Activated CD4-positive, alpha-beta T cell treated with anti-CD3 and anti-CD28 coated beads, Interleukin-2, amount 50 U/mL, for 48 hours (primary cell): ENCODE measurements around the gene RNFT2.

Experiments
- DNase-seq, 2 experiments: peaks; one replicate each; pipeline ENCODE4 v3.0.0-alpha.2; 2020

The RNFT2 gene

DNA sequence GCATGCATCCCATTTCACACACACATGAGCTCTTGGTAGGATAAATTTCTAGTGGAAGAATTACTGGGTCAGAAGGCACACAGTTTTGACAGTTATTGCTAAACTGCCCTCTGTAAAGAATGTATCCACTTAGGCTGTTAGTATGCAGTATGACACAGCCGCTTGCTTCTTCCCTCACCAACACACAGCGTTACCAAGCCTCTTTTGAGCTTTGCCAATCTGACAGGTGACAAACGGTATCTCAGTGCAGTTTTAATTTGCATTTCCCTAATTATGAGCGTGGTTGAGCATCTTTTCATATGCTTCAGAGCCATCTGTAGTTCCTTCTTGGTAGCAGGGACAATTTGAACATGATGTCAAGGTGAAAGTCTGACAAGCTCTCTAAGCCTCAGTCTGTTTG is 100.2 kb downstream of the RNFT2 start:
- no peak for DNase-seq

DNA sequence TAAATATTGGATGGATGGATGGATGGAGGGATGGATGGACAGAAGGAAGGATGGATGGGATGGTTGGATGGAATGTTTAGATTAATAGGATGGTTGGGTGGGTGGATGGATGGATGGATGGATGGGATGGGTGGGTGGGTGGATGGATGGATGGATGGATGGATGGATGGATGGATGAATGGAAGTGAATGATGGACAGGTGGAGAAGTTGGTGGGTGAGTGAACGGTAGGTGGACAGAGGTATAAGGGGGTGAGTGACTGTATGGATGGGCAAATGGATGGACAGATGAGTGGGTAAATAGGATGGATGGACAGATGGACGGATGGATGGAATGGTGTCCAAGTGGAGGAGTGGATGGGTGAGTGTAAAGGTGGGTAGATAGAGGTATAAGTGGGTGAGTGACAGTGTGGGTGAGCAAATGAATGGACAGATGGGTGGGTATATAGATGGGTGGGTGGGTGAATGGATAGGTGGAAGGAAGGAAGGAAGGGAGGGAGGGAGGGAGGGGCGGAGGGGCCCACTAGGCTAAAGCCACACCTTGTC is 101.2 kb downstream of the RNFT2 start:
- no peak for DNase-seq

DNA sequence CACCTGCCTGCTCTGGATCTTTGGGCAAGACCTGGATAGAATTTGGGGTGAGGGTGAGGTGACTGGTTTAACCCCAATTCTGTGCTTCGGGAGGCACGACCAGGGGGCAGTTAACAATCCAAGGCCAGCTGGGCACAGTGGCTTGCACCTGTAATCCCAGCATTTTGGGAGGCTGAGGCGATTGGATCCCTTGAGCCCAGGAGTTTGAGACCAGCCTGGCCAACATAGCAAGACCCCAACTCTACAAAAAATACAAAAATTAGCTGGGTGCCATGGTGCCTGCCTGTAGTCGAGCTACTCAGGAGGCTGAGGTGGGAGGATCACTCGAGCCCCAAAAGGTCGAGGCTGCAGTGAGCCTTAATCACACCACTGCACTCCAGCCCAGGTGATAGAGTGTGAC is 105.0 kb downstream of the RNFT2 start:
- DNase-seq = no peak

DNA sequence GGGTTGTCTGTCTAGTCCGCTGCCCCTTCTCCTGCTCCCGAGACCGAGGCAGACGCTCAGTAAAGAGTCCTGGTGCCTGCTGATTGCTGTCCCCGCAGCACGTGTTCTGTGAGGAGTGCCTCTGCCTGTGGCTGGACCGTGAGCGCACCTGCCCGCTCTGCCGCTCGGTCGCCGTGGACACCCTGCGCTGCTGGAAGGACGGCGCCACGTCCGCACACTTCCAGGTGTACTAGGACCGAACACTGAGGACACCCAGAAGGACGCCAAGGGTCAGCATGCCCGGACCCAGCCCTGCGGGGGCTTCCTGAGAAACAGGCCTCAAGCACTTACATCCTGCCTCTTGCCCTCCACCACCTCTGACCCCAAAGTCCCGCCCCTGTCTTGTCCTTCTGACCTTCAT is 111.1 kb downstream of the RNFT2 start:
- no peak for DNase-seq

DNA sequence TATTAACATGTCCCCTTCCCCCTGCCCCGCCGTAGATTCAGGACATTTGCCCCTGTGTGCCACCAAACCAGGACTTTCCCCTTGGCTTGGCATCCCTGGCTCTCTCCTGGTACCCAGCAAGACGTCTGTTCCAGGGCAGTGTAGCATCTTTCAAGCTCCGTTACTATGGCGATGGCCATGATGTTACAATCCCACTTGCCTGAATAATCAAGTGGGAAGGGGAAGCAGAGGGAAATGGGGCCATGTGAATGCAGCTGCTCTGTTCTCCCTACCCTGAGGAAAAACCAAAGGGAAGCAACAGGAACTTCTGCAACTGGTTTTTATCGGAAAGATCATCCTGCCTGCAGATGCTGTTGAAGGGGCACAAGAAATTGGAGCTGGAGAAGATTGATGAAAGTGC is 114.2 kb downstream of the RNFT2 start:
- DNase-seq = no peak

DNA sequence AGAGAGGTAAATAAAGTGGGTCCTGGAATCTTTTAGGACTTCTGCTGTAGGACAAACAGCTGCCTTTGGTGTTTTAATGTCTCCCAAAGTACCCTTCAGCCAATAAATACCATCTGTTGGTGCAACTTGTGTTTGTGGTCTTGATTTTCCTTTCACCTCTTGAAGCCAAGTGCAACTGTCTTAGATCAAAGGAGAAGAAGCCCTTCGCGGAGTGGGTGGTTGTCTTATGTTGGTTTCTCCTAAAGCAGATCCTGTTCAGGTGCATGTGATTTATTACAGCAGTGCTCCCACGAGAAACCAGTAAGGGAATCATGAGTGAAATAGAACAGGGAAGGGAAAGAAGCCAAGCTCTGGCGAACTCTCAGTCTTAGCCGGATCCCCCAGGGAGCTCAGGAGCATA is 115.4 kb downstream of the RNFT2 start:
- DNase-seq = no peak

DNA sequence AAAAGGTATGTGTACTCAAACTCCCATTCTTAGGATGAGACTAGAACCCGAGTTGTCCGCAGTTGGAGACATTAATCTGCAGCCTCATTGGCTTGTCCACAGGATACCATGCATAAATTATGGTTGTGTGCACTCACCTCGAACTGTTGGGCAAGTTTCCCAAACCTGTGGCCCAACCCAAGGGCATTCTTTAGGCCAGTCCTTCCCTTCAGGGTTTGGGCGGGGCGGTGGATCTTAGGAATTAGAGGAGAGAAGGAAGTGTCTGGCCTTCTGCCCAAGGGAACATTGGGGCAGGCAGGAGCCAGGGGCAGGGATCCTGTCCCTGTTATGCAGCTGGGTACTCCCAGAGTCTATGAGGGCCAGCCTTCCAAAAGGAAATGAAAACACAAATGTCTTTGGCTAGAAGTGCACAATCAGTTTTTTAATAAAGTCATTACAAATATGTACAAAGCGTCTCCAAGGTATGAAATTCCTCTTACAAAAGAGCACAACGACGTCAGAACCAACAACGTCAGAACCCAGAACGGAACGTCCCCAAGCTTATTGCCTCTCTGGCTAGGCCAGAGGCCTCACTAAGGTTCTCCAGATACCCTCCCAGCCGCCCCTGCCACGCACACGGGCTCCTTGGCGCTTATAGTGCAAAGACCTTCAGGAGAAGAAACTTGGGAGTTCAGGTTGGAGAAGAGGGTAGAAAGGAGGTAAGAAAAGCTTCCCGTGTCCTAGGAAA is 117.8 kb downstream of the RNFT2 start:
- DNase-seq = no peak

DNA sequence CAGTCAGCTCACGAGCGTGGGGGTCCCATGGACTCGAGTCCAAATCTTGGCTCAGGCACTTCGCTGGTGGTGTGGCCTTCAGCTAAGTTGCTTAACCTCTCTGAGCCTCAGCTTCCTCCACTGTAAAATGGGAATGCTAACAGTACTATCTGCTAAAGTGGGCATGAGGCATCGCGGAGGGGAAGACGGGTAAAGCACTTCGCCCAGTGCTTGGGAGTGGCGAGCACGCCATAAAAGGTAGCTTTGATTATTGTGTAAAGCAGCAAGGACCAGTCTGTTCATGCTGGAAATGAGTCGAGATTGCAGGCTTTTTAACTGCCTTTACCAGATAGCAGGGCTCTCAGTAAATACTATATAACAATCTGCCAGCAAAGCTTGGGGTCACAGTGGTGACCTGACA is 118.6 kb downstream of the RNFT2 start:
- DNase-seq = no peak

DNA sequence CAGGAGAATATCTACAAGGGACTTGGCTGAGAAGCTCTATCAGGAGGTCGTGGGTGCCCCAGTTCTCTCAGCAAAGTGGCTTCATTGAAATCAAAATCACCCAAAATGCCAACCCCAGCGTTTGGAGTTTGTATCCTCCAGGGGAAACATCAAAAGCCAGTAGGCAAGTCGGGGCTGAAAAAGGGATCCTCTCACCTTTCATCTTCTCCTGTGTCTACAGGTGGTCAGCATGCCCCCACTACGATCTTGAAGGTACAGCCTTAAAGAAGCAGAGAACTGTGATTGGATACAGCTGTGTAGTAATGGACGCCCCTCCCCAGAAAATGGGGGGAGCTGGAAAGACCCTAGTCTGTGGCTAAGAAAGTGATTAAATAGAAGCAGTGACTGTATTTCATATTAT is 121.0 kb downstream of the RNFT2 start:
- DNase-seq = no peak

DNA sequence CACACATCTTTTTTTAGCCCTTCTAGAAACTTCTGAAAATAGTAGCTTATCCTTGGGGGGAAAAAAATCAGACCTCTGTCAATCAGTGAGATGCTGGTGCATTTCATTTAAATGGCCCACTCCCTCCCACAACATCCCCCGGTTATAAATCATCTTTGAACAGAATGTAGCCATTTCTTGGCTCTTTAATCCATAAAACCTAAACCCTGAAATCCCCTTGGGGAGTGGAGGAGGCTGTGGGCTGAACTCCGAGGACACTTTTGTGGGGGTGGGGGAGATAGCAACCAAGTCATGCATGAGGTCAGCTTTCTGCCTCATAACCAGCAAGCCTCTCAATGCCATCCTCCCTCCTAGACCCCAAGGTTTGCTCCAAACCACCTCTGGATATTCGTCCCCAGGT is 122.1 kb downstream of the RNFT2 start:
- DNase-seq = no peak

DNA sequence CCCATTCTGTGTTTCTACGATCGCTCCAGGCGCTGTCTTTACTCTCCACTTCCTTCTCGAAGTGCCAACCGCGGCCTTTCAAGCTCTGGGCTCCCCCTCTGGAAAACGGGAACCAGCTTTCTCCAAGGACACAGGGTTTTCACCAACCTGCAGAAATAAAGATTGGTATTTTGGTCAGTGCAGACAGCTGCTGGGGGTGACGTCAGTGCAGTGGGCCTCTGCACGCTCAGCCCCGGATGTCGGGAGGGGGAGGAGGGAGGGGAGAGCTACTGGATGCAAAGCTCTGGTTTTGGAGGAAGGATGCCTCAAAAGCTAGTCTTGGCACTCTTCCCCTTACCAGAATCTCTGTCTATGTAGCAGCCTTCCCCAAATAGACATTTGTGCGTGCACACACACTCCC is 123.2 kb downstream of the RNFT2 start:
- peak; percentile 14 to 24 for DNase-seq

DNA sequence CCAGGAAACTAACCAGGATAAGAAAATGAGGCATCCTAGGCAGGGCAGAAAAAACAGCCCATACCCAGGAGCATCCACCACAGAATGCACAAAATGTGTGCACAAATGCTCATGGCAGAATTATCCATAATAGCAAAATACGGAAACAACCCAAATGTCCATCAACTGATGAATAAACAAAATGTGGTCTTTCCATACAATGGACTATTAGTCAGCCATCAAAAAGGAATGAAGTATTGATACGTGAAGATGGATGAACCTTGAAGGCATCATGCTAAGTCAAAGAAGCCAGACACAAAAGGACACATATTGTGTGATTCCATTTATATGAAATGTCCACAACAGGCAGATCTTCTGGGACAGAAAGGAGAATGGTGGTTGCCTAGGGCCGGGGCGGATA is 124.1 kb downstream of the RNFT2 start:
- no peak for DNase-seq

DNA sequence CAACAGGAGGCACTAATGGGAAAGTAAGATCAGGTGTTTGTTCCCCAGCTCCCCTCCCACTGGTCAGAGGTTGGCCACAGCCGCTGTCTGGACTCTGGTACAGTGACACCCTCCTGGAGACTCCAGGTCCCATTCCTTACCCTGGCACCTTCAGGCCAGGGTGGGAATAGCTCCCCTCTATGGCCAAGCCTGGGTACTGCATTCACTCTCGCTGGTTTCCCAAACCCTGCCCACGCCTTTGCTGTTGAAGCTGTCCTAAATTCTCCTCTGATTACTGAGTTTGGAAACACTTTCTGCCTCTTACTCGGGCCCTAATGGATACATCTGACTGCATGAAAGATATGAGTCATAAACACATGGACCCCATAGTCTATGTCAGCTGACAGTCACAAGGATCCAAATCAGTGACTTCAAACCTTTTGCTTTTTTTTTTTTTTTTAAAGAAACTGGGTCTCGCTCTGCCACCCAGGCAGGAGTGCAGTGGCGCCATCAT is 125.2 kb downstream of the RNFT2 start:
- peak; percentile 11 to 23 for DNase-seq

DNA sequence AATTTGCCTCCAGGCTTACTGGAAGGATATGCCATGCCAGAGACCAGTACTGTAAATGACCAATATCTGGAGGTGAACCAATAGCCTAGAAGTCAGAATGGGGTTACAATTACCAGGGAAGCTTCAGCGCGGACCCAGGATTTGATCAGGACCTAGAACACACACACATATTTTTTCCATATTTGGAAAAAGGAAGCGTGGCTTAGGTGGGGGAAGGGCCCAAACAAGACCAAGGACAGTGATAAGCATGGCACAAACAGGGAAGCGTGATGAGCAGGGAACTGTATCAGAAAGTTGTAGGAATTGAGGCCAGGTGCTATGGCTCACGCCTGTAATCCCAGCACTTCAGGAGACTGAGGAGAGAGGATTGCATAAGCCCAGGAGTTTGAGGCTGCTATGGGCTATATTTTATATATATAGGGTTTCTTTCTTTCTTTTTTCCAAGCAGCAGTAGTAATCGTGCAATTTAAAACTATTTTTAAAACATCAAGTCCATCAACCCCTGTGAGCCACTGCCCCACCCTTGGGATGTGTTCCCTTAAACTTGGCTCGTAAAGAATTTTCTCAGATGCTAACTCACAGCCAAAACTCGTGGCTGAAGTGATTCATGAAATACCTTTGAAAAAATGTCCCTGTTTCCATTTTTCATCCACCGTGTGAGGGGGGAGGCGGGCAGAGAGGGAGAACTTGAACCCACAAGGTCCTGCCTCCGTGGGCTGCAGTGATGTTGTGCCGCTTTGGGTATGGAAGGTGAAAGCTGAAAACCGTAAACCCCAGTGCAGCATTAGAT is 126.5 kb downstream of the RNFT2 start:
- no peak for DNase-seq

DNA sequence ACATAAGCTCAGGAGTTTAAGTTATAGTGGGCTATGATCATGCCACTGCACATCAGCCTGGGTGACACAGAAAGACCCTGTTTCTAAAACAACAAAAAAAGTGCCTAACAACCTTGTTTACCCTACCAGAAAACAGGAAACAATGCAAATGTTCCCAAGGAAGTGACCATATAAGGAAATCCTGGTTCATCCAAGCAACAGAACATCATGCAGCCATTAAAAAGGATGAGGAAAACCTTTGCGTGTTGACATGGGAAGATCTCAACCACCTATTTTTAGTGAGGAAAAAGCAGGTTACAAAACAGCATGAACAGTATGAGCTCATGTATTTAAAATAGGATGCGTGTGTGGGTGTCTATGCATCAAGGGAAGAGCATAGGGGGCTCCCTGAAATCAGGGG is 129.4 kb downstream of the RNFT2 start:
- DNase-seq = no peak

DNA sequence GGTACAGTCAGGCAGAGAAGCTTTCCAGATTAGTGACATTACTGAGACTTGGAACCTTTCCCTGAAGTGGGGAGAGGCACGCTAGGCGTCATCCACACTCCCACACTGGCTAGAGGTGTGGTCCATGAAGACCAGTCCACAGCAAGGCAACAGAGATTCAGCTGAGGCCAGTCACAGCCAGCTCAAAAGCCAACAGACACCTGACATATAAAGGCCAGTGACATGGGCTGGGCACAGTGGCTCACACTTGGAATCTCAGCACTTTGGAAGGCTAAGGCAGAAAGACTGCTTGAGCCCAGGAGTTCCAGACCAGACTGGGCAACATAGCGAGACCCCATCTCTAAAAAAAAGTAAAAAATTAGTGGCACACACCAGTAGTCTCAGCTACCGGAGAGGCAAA is 132.2 kb downstream of the RNFT2 start:
- DNase-seq = no peak

DNA sequence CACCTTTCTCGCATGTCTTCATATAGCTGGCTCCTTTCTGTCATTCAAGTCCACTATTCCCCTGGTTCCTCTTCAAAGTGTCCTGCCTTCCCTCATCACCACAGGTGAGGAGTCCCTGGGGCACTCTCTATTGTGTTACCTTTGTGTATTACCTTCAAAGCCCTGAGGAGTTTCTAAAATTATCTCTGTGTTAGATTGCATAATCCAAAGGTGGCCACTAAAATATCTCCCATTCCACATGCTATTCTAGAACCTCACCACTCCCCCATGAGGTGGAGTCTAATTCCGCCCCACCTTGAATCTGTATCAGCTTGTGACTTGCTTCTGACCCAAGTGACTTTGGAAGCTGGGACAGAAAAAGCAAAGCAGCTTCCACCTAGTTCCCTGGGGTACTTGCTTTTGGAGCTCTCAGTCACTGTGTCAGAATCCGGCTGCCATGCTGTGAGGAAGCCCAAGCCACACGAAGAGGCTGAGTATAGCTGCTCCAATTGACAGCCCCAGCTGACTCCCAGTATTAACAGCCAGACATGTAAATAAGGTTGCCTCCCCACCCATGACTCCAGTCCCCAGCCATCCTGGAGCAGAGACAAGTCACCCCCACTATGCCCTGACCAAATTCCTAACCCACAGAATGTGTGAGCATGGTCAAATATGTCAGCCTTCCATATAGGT is 136.3 kb downstream of the RNFT2 start:
- DNase-seq = no peak

DNA sequence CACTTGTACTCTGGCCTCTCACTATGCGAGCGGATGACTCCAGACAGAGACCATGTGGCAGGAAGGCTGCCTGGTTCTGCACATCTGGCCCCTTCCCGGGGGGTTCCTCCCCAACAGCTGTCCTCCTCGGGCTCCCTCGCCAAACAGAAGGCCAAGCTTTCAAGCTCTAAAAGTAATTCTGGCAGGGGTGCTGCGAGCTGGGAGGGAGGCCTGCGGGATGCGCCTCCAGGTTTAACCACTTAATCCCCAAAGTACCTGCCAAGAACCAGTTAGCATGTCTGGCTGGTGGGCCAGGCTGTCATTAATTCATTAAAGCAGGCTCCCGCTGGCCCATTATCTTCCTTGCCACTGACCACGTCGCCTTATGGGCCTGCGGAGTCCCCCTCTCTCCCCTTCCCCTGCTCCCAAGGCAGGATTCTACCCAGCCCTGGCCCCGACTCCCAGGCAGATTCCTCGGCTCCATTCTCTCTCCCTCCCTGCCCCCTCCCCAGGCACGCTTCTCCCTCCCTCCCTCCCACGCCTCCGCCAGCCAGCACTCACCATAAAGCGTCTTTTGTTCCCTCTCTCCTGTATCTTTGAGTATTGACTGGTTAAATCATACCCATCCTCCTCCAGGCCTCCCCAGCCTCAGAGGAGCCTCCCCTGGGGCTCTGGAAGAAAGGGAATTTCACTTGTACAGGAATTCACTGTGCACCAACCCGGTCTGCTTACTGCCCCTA is 138.2 kb downstream of the RNFT2 start:
- no peak for DNase-seq

DNA sequence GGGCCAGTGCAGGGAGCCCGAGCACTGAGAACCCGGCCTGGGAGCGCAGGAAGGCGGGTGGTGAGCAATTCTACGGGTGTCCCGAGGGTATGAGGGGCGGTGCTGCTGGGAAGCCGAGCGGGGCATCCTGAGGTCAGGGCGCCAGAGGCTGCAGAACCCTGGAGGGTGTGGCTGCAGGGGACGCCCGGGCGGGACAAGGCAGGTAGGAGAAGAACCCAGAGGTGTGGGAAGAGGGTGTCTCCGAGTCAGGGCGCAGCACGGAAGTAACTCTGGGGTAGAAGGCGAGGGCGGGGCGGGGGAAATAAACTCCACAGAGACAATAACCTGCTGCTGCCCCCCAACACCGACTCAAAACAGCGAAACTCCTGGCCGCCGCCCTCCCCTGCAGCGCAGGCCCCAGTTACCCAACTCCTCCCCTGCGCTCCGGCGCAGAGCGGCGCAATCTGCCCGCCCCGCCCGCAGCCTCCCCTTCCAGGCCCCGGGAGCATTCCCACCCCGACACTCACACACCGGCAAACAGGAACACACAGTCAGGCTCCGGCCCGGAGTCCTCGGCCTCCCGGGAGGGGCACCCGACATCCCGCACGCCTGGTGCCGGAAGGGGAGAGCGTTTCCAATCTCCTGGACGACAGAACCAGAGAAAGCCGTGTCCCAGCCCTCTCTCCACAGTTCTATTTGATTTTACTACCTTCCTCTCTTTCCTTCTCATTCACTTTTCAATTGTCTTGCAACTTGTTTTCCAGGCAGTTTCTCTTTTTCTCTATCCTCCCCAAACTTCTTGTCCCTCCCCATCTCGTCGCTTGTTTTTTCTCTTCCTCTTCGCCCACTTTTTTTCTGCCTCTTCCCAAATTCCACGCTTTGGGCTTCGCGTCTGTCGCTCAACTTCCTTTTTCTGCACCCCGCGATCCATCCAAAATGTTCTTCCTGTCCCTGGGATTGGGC is 140.7 kb downstream of the RNFT2 start:
- peak in 1 of 2 experiments; percentile 4 for DNase-seq

DNA sequence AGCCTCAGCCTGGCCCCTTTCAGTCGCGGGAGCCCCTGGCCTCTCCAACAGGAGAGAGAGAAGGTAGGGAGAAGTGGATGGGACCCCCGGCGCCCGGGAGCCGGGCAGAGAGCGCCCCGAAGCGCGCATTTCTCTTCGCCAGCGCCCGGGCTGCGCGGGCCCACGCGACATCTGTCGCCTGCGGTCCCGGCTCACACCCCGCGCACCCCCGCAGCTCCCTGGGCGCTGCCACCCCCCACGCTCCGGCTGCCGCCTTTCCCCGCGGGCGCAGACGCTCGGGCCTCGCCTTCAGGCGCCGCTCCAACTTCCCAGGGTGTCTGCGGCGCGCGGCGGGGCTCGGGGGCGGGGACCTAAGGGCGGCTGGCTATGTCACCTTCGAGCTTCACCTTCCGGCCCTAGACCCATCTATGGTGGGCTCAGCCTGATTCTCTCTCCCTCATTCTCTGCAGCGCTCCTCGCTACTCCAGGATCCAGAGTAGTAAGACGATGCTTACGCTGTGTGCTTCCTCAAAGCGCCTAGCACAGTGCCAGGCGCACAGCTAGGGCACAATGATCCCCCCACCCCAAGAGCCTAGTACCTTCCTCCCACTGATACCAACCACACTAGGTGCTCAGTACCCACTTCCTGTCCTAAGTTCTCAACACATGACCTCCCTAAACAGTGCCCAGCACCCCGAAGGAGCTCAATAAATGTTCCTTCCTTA is 141.5 kb downstream of the RNFT2 start:
- peak in 1 of 2 experiments; percentile 13 for DNase-seq
